HUDEP-2 (cell line): ENCODE results near the gene NAALADL2.

Experiments
- DNase-seq, 76 experiments: peaks; one replicate each; lab custom pipeline; 2025; ENCODE audit not compliant: unreplicated experiment in 76 of 76; lab: John Stamatoyannopoulos, UW

Gene NAALADL2

GRCh38 chr3:174859114-174859735, at the start of gene NAALADL2:
Gene NAALADL2 (plus strand): TSS chr3:174859334.
- no peak for DNase-seq

- DNase-seq = no peak
Measured at GRCh38 chr3:174810254-174810653, 48.9 kb upstream of the NAALADL2 start.

GRCh38 chr3:174812172-174812862, 46.8 kb upstream of the NAALADL2 start:
- DNase-seq = no peak

- DNase-seq = no peak
Measured at GRCh38 chr3:174815750-174816149, 43.4 kb upstream of the NAALADL2 start.

- DNase-seq = no peak
Measured at GRCh38 chr3:174820885-174821284, 38.2 kb upstream of the NAALADL2 start.

GRCh38 chr3:174821477-174821876, 37.7 kb upstream of the NAALADL2 start:
- DNase-seq = peak in 1 of 76 experiments; percentile 28

GRCh38 chr3:174822320-174822719, 36.8 kb upstream of the NAALADL2 start:
- DNase-seq = no peak

- no peak for DNase-seq
Measured at GRCh38 chr3:174826069-174826468, 33.1 kb upstream of the NAALADL2 start.

GRCh38 chr3:174844746-174845145, 14.4 kb upstream of the NAALADL2 start:
- DNase-seq = no peak

GRCh38 chr3:174846055-174846454, 13.1 kb upstream of the NAALADL2 start:
- no peak for DNase-seq

GRCh38 chr3:174854987-174855386, 4.1 kb upstream of the NAALADL2 start:
- DNase-seq = no peak

GRCh38 chr3:174857301-174857700, 1.8 kb upstream of the NAALADL2 start:
- no peak for DNase-seq

- DNase-seq = no peak
Measured at GRCh38 chr3:174858353-174858752, 781 bp upstream of the NAALADL2 start.

- DNase-seq = no peak
Measured at GRCh38 chr3:174859756-174860155, 622 bp downstream of the NAALADL2 start.

- DNase-seq = no peak
Measured at GRCh38 chr3:174862101-174862500, 3.0 kb downstream of the NAALADL2 start.

GRCh38 chr3:174862666-174863065, 3.5 kb downstream of the NAALADL2 start:
- no peak for DNase-seq

GRCh38 chr3:174863488-174863887, 4.4 kb downstream of the NAALADL2 start:
- no peak for DNase-seq

- no peak for DNase-seq
Measured at GRCh38 chr3:174869448-174869847, 10.3 kb downstream of the NAALADL2 start.

GRCh38 chr3:174873832-174874657, 14.9 kb downstream of the NAALADL2 start:
- DNase-seq = no peak

- DNase-seq = no peak
Measured at GRCh38 chr3:174882789-174883188, 23.7 kb downstream of the NAALADL2 start.

GRCh38 chr3:174883881-174884675, 24.9 kb downstream of the NAALADL2 start:
- DNase-seq = no peak
